Pancreas (tissue), 10 donors: ENCODE results near the gene DENND1A. TPM values are rescaled to one million over a fixed set of nuclear protein-coding genes. Genes with fewer than 3 reads are reported as not detected.

Source experiments
- ATAC-seq, 4 donors: fragments of 200-7000 bp; cut with Tn5 transposase; one replicate each; pipeline versions ENCODE4 v1.8.0 to v1.9.1; 2020; ENCODE audit warnings: mild to moderate bottlenecking in 4 of 4, moderate library complexity in 4 of 4
- DNase-seq, 6 donors: peaks; one replicate each; pipeline ENCODE4 v3.0.0-alpha.2; 2020
- FAIRE-seq: peaks from 2 replicates; lab custom pipeline; 2012; peaks lifted over from hg19 to GRCh38; lab: Jason Lieb, UNC
- H3K27ac ChIP-seq, 4 donors: fragments of 200-600 bp; sonication (generic); 1 replicate in 3 of 4; 2 replicates in 1 of 4; pipeline versions ENCODE4 v1.5.0 to v1.8.0; 2020
- H3K27me3 ChIP-seq, 4 donors: fragments of 200-600 bp; one replicate each; pipeline ENCODE4 v1.8.0; 2021
- H3K36me3 ChIP-seq, 3 donors: fragments of 200-600 bp; sonication (generic) in 1 of 3; one replicate each; pipeline versions ENCODE4 v1.5.0 to v1.8.0; 2020 to 2021
- H3K4me1 ChIP-seq, 3 donors: fragments of 200-600 bp; one replicate each; pipeline ENCODE4 v1.8.0; 2021
- H3K4me3 ChIP-seq, 4 donors: fragments of 200-600 bp; sonication (generic) in 2 of 4; one replicate each; pipeline versions ENCODE4 v1.5.0 to v1.8.0; 2020 to 2021
- H3K9me3 ChIP-seq, 4 donors: fragments of 200-600 bp; one replicate each; pipeline ENCODE4 v1.8.0; 2021
- CTCF ChIP-seq, 4 donors: fragments of 200-600 bp; sonication (generic) in 3 of 4; IDR thresholded peaks; one replicate each; pipeline versions ENCODE4 v1.5.0 to v1.8.0; 2021; ENCODE audit warnings: antibody characterized with exemption in 4 of 4
- WGBS, 2 donors: extraction: QIAGEN DNeasy Blood & Tissue Kit; methylation state at CpG; one replicate each; pipeline ENCODE4 v1.1.7; 2013; 5-methylcytosine and 5-hydroxymethylcytosine counted together
- intact Hi-C, 3 donors: fragments of 100-400 bp; cut with DNase I; formaldehyde crosslinking; loops; one replicate each; pipeline versions ENCODE4 v1.11.1 to v1.14.2; 2022
- polyA plus RNA-seq, 2 donors: library from polyadenylated mRNA; stranded (reverse); fragments of 200-250 nt; gene quantifications; one replicate each; pipeline ENCODE4 v1.2.3, GENCODE V29; 2013
- total RNA-seq, 6 donors: library from RNA; stranded (reverse); fragmentation: NEBNext Ultra II Directional in 4 of 6; extraction: Animal tissue kit (Norgen Biotek cat#: 25700) in 4 of 6; gene quantifications; one replicate each; pipeline versions ENCODE4 v1.2.1 to v1.2.4, GENCODE V29; 2021 to 2023
- donor health status: healthy with polysubstance abuse.
- donor health status: DM: no; HTN: no; CAD: no; lungs with moderate emphysema.
- donor health status: DM: no; HTN: no; CAD: no.
- donor health status: control.
- donor health status: control.
- donor health status: Bipolar disorder and iron deficiency.
- donor health status: DM: yes; HTN: yes; CAD: no.
- donor health status: DM: no; HTN: no; CAD: no.
- donor health status: DM: no; HTN: no; CAD: no.
- donor health status: DM: yes; HTN: yes; CAD: no.

DENND1A gene
- total and polyA plus RNA-seq, 8 donors: 4.5 to 8.3 (median 5.6) TPM

- no peak for TF ChIP-seq CTCF (IDR thresholded peaks at IDR 0.05)
- DNase-seq (no peak), FAIRE-seq (no peak), ATAC-seq (no peak)
- intact Hi-C loops: no loop called here
- Histone ChIP-seq H3K36me3 (no peaks in the 10 kb centered on the region), H3K9me3 (no peaks in the 10 kb centered on the region), H3K27ac (no peak overlapping the region), H3K4me1 (no peaks in the 10 kb centered on the region), H3K27me3 (no peaks in the 10 kb centered on the region), H3K4me3 (no peak overlapping the region)
- WGBS, 2 donors: 89 to 93% methylated on average over 6 of the region's 6 CpGs
Observed at GRCh38 chr9:123562844-123563346, 367.0 kb downstream of the DENND1A start.

- H3K4me1 ChIP-seq: no peaks in the 10 kb centered on the region
- H3K27me3 ChIP-seq: no peaks in the 10 kb centered on the region
- no peak overlapping the region for H3K4me3 ChIP-seq
- H3K27ac ChIP-seq: no peak overlapping the region
- DNase-seq (no peak), FAIRE-seq (no peak), ATAC-seq (no peak)
- no peaks in the 10 kb centered on the region for H3K9me3 ChIP-seq
- no peaks in the 10 kb centered on the region for H3K36me3 ChIP-seq
- TF ChIP-seq CTCF (IDR thresholded peaks at IDR 0.05): no peak
- WGBS, 2 donors: 78 to 89% methylated on average over 6 of the region's 6 CpGs
- intact Hi-C loops: no loop called here
Observed at GRCh38 chr9:123561046-123561445, 368.9 kb downstream of the DENND1A start.

- DNase-seq (no peak), ATAC-seq (no peak), FAIRE-seq (no peak)
- no peak overlapping the region for H3K27ac ChIP-seq
- 90 to 93% methylated on average over 22 of the region's 22 CpGs for WGBS, 2 donors
- H3K4me1 ChIP-seq: no peaks in the 10 kb centered on the region
- TF ChIP-seq CTCF (IDR thresholded peaks at IDR 0.05): no peak
- intact Hi-C loops: no loop called here
- H3K27me3 ChIP-seq: no peaks in the 10 kb centered on the region
- no peaks in the 10 kb centered on the region for H3K9me3 ChIP-seq
- no peaks in the 10 kb centered on the region for H3K36me3 ChIP-seq
- H3K4me3 ChIP-seq: no peak overlapping the region
Observed at GRCh38 chr9:123556464-123557435, 373.2 kb downstream of the DENND1A start.

GRCh38 chr9:123555646-123556045, 374.3 kb downstream of the DENND1A start:
- Histone ChIP-seq H3K9me3 (no peaks in the 10 kb centered on the region), H3K4me3 (no peak overlapping the region), H3K4me1 (no peaks in the 10 kb centered on the region), H3K27ac (no peak overlapping the region), H3K27me3 (no peaks in the 10 kb centered on the region), H3K36me3 (no peaks in the 10 kb centered on the region)
- 88 to 96% methylated on average over 3 of the region's 3 CpGs for WGBS, 2 donors
- ATAC-seq (peak in 1 of 4 donors; percentile 34), DNase-seq (no peak), FAIRE-seq (no peak)
- intact Hi-C loops: no loop called here
- TF ChIP-seq CTCF (IDR thresholded peaks at IDR 0.05): no peak

- intact Hi-C loops: no loop called here
Observed at GRCh38 chr9:123552530-123552929, 377.4 kb downstream of the DENND1A start.

More at GRCh38 chr9:123552530-123552929, 377.4 kb downstream of the DENND1A start:
- Histone ChIP-seq H3K4me3 (no peak overlapping the region), H3K27me3 (no peaks in the 10 kb centered on the region), H3K27ac (no peak overlapping the region), H3K9me3 (no peaks in the 10 kb centered on the region), H3K36me3 (no peaks in the 10 kb centered on the region), H3K4me1 (no peaks in the 10 kb centered on the region)
- FAIRE-seq (no peak), ATAC-seq (no peak), DNase-seq (no peak)
- 96% methylated on average over 5 of the region's 5 CpGs for WGBS, 2 donors
- TF ChIP-seq CTCF (IDR thresholded peaks at IDR 0.05): no peak
